Measurements from ENCODE around the gene ESR2. TPM values are rescaled to one million over a fixed set of nuclear protein-coding genes. Genes with fewer than 3 reads are reported as not detected.
"Not testable (repeated sequence)": the region's sequence is repeated elsewhere in the genome, so short reads cannot be mapped to it uniquely, and the experiment has no call there.

The ESR2 gene
- total RNA-seq, 2 donors from 2014 or later = 0.14 to 0.39 TPM

DNA sequence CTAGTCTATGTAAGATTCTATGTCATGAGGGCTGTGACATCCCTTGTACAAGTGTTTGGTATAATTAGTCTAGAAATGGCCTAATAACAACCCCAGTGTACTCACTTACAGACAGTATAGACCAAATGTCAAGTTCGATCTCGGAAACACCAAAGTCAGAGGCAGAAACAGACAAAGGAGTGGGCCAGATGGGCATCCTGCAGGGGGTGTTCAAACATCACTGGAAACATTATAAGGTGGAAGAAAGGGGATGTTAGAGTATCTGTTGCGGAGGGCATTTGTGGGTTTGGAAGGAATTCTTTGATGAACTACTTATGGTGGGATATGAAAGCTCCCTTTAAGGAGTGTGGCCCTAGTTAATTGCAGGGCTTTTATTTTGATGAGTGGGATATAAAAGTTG is 134.6 kb downstream of the ESR2 start:
- DNase-seq (ENCODE audit: low spot score in 2 of 2) = no peak
- Mint-ChIP-seq H3K27ac (no peak overlapping the region), H3K9me3 (no peaks in the 10 kb centered on the region), H3K36me3 (no peaks in the 10 kb centered on the region)
- no peak for ATAC-seq

DNA sequence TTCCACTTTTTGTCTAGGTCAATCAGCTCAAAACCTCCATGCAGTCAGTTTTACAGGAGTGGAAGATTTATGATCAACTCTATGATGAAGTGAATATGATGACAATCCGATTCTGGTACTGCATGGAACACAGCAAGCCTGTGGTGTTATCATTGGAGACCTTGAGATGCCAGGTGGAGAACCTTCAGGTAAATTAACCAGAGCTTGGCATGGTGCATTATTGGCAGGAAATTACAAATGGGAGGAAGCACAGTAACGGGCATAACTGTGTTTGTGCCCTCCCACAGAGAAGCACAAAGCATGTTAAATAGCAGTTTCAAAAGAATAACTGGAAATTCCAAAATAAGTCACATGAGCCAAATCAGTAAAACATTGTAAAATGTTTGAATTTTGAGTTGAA is 135.6 kb downstream of the ESR2 start:
- Mint-ChIP-seq H3K27ac (no peak overlapping the region), H3K36me3 (no peaks in the 10 kb centered on the region), H3K9me3 (no peaks in the 10 kb centered on the region)
- no peak for ATAC-seq
- DNase-seq (ENCODE audit: low spot score in 2 of 2) = no peak

DNA sequence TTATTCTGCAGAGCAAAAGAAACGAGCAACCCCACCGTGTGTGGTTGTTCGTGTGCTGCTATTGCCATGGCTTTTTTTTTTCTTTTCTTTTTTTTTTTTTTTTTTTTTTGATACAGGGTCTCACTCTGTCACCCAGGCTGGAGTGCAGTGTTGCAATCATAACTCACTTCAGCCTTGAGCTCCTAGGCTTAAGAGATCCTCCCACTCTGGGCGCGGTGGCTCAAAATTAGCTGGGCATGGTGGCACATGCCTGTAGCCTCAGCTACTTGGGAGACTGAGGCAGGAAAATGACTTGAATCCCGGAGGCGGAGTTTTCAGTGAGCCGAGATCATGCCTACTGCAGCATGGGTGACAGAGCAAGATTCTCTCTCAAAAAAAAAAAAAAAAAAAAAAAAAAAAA is 144.2 kb downstream of the ESR2 start:
- Mint-ChIP-seq H3K9me3 (no peaks in the 10 kb centered on the region), H3K27ac (no peak overlapping the region), H3K36me3 (peaks cover 0 to 9% of the 10 kb centered on the region in 2 donors)
- ATAC-seq (no peak), DNase-seq (ENCODE audit: low spot score in 2 of 2) (no peak)

DNA sequence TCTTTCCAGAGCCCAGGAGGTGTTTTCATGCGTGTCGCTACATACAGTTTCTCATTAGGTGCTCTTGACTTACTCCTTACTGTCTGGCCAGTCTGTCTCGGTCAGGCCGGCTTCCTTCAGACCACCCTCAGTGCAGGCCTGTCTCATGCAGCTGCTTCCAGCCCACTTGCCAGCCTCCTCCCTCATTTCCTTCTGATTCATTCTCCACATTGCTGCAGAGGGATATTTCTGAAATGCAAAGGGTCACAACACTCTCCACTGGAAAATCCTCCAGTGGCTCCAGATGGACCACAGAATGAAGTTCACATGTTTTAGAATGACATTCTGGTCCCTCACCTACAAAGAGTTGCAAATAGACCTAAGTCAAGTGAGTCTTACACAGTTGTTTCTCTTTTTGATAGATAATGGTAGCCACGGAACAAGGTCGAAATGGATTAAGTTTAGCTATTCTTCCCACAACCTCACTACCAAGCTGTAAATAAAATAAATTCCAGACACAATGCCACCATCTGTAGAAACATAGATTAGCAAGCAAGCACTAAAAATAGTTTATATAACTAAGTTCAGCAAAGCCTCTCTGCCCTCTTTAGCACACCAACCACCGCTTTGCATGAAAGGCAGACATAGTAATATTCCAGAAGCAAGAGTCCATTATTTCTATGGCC is 146.9 kb downstream of the ESR2 start:
- ATAC-seq (no peak), DNase-seq (ENCODE audit: low spot score in 2 of 2) (no peak)
- Mint-ChIP-seq H3K36me3 (peaks cover 0 to 14% of the 10 kb centered on the region in 2 donors), H3K9me3 (no peaks in the 10 kb centered on the region), H3K27ac (peak overlapping the region in 1 of 2 donors; percentile 25)

DNA sequence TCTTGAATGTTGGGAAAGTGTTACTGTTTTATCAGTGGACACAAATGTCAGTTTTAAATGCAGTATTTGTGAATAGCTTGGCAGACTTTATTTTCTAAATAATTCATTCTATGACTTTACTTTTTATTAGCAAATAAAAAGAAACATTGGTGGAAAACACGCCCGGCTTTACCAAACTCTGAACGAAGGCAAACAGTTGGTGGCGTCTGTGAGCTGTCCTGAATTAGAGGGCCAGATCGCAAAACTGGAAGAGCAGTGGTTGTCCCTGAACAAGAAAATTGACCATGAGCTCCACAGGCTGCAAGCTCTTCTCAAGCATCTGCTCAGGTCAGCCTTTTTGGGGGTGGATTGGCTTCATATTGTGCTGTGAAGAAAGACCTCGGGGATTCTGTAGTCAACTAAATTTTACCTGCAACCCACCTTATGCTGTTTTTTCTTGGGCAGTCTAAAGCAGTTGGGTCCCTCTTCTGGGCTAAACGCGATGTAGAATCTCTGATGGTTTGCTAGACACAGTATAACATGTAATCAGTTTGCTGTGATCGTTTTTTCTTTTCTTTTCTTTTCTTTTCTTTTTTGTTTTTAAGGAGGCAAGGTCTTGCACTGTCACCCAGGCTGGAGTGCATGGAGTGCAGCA is 156.4 kb downstream of the ESR2 start:
- H3K27ac Mint-ChIP-seq = no peak overlapping the region
- no peaks in the 10 kb centered on the region for H3K9me3 Mint-ChIP-seq
- peaks cover 0 to 5% of the 10 kb centered on the region in 2 donors for H3K36me3 Mint-ChIP-seq
- no peak for DNase-seq (ENCODE audit: low spot score in 2 of 2)
- ATAC-seq = no peak

DNA sequence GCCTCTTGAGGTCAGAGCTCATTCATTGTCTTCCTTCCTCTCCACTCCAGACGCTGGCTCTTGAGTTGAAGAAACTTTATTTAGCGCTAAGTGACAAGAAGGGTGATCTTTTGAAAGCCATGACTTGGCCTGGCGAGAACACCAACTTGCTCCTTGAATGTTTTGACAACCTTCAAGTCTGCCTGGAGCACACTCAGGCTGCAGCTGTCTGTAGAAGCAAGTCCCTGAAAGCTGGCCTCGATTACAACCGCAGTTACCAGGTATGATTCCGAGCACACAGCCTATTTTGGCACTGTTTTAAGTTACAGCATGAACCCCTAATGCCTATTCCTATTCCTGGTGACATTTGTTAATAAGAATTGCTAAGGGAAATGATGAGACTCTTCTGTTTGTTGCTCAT is 167.6 kb downstream of the ESR2 start:
- no peak for DNase-seq (ENCODE audit: low spot score in 2 of 2)
- Mint-ChIP-seq H3K27ac (no peak overlapping the region), H3K9me3 (no peaks in the 10 kb centered on the region), H3K36me3 (no peaks in the 10 kb centered on the region)
- no peak for ATAC-seq

DNA sequence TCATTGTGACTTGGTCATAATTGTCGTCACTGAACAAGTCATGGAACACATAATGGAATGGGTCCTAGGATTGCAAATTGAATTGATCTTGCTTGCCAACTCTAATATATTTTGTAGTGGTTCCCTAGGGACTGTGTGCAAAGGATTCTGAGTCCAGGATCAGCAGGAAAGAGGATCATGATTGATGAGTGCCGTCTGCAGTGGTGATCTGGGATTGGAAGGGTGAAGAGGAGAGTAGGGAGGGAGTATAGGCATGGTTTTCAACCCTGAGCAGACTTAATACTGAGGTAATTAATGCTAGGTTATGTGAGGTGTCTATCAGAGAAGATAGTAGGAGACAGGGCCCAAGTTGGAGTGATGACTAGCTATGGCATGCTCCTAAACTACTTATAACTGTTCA is 168.9 kb downstream of the ESR2 start:
- no peak overlapping the region for H3K27ac Mint-ChIP-seq
- no peaks in the 10 kb centered on the region for H3K9me3 Mint-ChIP-seq
- ATAC-seq (no peak), DNase-seq (ENCODE audit: low spot score in 2 of 2) (no peak)
- no peaks in the 10 kb centered on the region for H3K36me3 Mint-ChIP-seq

DNA sequence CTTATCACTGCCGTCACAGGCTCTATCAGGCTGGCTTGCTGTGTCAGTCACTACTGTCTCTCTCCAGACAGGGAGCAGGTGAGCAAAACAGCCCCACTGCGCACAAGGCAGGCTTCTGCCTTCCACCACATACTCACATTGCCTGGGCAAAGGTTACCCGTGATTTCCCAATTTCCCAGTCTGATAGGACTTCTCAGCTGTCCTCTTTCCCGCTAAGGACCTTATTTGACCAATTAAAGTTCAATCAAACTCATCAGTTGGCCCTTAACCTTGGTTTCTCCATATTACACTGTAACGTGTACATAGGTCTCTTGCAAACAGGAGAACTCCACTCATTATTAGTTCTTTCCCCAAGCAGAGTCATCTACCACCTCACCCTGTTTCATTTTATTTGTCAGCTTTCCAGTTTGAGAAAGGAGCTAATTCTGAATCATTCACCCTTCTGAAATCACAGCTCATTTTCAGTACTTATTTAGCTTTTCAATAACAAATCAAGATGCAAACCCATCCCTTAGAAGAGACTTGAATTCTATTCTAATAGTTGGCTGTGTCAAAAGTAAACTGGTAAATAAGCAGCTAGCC is 170.8 kb downstream of the ESR2 start:
- DNase-seq (ENCODE audit: low spot score in 2 of 2) = no peak
- peak; percentile 44 to 80 for ATAC-seq
- Mint-ChIP-seq H3K36me3 (no peaks in the 10 kb centered on the region), H3K9me3 (no peaks in the 10 kb centered on the region), H3K27ac (peak overlapping the region in 1 of 2 donors; percentile 47)

DNA sequence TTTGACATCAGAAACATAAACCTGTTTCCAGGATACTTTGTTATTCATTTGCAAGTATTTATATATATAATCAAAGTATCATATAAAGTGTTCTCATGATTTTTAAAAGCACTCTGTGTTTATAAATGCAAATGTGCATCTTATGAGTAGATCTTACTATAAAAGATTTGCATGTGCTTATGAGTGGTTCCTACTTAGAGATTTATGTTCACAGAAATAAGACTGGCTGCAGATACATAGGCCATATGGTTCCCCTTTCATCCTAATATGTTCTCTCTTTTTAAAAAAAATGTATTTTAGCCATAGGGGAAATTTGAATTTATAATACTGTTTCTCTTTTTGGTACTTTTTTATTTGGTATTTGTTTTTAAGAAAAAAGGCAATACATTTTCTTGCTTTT is 174.2 kb downstream of the ESR2 start:
- H3K36me3 Mint-ChIP-seq = no peaks in the 10 kb centered on the region
- ATAC-seq = no peak
- no peak for DNase-seq (ENCODE audit: low spot score in 2 of 2)
- H3K27ac Mint-ChIP-seq = no peak overlapping the region
- no peaks in the 10 kb centered on the region for H3K9me3 Mint-ChIP-seq

DNA sequence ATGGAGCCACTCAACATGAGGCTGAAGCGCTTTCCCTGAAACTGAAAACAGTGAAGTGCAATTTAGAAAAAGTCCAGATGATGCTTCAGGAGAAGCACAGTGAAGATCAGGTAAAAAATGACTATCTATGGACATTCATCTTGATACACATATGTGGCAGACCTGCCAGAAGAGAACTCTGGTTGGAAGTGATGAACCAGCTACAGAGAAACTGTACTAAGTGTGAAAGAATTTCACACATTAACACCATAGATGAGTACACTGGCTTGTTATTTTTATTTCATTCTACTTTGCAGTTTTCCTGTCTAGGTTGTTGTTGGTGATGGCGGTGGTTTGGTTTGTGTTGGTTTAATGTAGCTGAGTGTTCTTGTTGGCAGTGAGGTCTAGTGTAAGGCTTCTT is 174.7 kb downstream of the ESR2 start:
- H3K36me3 Mint-ChIP-seq = no peaks in the 10 kb centered on the region
- peak overlapping the region in 1 of 2 donors; percentile 2 for H3K27ac Mint-ChIP-seq
- ATAC-seq = peak; percentile 29 to 83
- no peak for DNase-seq (ENCODE audit: low spot score in 2 of 2)
- H3K9me3 Mint-ChIP-seq = no peaks in the 10 kb centered on the region

DNA sequence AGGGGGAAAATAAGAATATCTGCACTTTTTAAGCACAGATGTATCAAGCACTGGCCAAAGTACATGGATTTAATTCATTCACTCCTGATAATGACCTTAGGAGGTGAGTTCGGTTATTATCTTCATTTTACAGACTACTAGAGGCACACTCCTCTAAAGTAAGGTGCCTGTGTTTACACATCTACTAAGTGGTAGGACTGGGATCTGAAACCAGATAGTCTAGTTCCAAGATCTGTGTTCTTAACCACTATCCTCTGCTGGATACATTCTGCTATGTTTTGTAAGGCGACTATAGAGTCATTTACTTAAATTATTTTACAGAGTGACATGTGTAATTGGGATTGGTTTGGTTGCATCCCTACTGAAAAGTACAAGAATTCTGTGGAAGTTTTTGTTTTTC is 175.3 kb downstream of the ESR2 start:
- no peaks in the 10 kb centered on the region for H3K9me3 Mint-ChIP-seq
- H3K36me3 Mint-ChIP-seq = no peaks in the 10 kb centered on the region
- H3K27ac Mint-ChIP-seq = peak overlapping the region in 1 of 2 donors; percentile 73
- DNase-seq (ENCODE audit: low spot score in 2 of 2) (no peak), ATAC-seq (no peak)

DNA sequence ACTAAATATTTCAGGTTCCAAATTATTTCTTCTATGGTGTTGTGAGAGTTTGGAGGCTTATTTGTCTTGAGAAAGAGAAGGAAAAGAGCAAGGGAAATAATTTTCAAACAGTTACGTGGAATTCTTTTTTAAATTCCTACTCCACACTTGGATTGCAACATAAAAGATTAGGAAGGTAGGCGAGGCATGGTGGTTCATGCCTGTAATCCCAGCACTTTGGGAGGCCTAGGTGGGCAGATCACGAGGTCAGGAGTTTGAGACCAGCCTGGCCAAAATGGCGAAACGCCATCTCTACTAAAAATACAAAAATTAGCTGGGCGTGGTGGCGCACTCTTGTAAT is 175.8 kb downstream of the ESR2 start:
- peak overlapping the region in 1 of 2 donors; percentile 73 for H3K27ac Mint-ChIP-seq
- not testable (repeated sequence) for ATAC-seq; DNase-seq (ENCODE audit: low spot score in 2 of 2); H3K9me3 Mint-ChIP-seq; H3K36me3 Mint-ChIP-seq

DNA sequence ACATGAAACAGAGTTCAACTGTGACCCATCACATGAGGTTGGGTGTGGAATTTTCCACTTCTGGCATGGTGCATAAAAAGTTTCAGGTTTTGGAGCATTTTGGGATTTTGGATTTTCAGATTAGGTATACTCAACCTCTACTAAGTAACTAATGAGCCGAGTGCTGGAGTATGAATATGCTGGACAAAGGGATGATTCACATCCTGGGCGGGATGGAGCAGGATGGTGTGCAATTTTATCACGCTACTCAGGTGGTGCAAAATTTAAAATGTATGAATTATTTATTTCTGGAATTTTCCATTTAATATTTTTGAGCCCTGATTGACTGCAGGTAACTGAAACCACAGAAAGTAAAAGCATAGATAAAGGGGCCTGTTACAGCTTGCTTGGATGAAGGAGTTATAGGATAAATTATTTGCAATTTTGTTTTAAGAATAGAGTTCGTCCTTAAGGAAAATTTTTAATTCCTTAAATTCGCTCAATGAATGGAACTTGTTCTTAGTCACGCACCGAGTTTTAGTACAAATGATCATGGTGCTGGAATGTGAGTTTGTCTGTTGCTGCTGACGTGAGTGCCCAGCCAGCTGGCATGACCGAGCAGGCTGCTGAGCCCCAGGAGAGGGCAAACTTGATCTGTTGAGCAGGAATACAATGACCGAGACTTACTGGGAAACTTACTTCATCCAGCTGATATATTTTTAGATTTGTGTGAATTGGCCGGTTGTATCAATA is 176.3 kb downstream of the ESR2 start:
- H3K27ac Mint-ChIP-seq = no peak overlapping the region
- H3K36me3 Mint-ChIP-seq = no peaks in the 10 kb centered on the region
- no peaks in the 10 kb centered on the region for H3K9me3 Mint-ChIP-seq
- ATAC-seq (no peak), DNase-seq (ENCODE audit: low spot score in 2 of 2) (no peak)

DNA sequence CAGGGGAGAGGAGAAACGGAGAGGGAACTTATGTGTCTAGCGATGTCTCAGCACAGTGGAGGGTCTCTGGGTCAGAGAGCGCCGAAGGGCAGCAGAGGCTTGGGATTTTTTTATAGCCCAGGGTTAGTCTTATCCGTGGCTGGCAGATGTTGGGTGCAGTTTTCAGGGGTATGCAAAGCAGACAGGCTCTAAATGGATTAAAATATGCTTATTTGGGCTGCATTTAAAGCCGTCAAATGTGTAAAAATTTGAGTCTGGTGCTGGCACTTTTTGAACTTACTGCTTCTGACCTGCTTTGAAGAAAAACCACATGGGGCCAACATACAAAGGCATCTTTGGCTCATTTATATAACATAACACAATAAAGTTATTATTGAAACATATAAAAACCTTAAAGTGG is 178.8 kb downstream of the ESR2 start:
- Mint-ChIP-seq H3K36me3 (no peaks in the 10 kb centered on the region), H3K9me3 (no peaks in the 10 kb centered on the region)
- no peak for DNase-seq (ENCODE audit: low spot score in 2 of 2)

DNA sequence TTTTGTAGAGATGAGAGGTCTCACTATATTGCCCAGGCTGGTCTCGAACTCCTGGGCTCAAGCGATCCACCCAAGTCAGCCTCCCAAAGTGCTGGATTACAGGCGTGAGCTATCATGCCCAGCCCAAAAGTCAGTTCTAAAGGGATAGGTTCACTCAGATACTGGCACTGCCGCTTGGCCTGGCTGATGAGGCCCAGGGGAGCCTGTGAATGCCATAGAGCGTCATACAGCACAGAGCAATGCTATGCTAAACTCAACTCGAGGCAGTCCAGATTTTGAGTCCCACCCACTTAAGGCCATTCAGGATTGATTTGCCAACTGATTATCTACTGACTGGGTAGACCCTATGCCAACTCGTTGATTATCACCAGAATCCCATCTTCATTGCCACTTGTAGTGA is 179.4 kb downstream of the ESR2 start:
- no peak for ATAC-seq
- DNase-seq (ENCODE audit: low spot score in 2 of 2) = no peak
- H3K27ac Mint-ChIP-seq = peak overlapping the region in 1 of 2 donors; percentile 74
- no peaks in the 10 kb centered on the region for H3K36me3 Mint-ChIP-seq
- no peaks in the 10 kb centered on the region for H3K9me3 Mint-ChIP-seq

More for the DNA sequence above, 178.8 kb downstream of the ESR2 start:
- ATAC-seq = no peak
- H3K27ac Mint-ChIP-seq = no peak overlapping the region

DNA sequence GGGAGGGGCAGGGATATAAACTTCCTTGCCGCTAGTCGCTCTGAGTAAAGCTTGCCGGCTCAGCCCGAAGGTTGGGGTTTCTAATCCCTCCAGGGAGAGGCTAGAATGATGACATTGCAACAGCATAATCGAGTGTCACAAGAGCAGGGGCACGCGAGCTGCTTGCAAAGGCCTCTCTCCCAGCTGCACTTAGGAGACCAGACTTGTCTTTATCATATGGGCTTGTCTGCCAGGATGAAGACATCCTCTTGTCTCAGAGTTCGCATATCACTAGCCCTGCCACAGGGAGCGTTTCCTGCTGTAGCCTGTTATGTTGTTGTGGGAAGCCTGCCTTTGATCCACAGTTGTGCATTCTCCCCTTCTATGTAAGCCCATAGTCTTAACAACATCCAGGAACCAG is 180.0 kb downstream of the ESR2 start:
- Mint-ChIP-seq H3K27ac (peak overlapping the region in 1 of 2 donors; percentile 74), H3K36me3 (no peaks in the 10 kb centered on the region)

DNA sequence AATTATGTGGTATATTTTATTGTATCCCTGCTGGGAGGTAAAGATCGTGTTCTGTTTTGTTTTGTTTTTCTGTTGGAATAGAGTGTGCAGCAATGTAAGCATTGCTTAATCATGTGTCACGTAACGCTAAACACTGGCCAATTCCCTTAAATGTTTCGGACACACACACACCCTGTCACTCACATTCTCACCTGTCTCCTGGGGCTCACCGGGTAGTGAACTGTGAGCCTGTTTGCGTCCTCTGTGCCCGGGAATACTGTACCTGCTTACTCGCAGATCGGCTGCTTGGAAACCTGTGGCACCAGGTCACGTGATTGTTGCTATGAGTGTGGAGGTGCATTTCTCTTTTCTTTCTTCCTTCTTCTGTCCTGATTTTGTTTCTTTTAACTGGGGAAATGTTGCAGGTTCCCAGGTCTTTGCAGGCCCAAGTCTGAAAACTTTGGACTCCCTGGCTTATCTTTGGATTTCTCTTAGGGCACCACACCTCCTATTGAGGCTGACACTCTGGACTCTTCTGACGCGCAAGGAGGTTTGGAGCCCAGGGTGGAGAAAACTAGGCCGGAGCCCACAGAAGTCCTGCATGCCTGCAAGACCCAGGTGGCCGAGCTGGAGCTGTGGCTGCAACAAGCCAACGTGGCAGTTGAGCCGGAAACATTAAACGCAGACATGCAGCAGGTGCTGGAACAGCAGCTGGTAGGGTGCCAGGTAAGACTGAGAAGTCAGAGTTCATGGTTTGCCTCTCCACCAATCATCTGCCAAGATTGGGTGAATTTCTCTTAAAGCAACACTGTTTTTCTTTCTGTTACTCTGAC is 181.1 kb downstream of the ESR2 start:
- Mint-ChIP-seq H3K36me3 (no peaks in the 10 kb centered on the region), H3K9me3 (no peaks in the 10 kb centered on the region), H3K27ac (no peak overlapping the region)
- no peak for DNase-seq (ENCODE audit: low spot score in 2 of 2)
- ATAC-seq = no peak

More for the DNA sequence above, 180.0 kb downstream of the ESR2 start:
- no peaks in the 10 kb centered on the region for H3K9me3 Mint-ChIP-seq
- DNase-seq (ENCODE audit: low spot score in 2 of 2) = no peak
- ATAC-seq = no peak
